Measurements from ENCODE around the gene GPR132.

GRCh38 chr14:105015905-105016304 is 49.3 kb downstream of the GPR132 start:
- TF ChIP-seq CTCF (optimal IDR thresholded peaks at IDR 0.05 in 1 of 3, IDR thresholded peaks at IDR 0.05 in 1 of 3, conservative IDR thresholded peaks at IDR 0.05 in 1 of 3; ENCODE audit: extremely low read depth in 1 of 3, insufficient read depth in 2 of 3, low read length in 3 of 3) (no peak), EZH2 (IDR thresholded peaks at IDR 0.05; ENCODE audit: low read length) (no peak)
